HL-60 (cell line): ENCODE data around the gene ERVMER34-1.

Source experiments
- DNase-seq, 2 experiments: peaks; one replicate each; pipeline ENCODE4 v3.0.0-alpha.2; 2010 to 2020; ENCODE audit warnings: low read depth in 1 of 2, low spot score in 1 of 2
- H3K27ac ChIP-seq: fragments of 250-450 bp; sonication (Bioruptor Pico); replicated peaks from 2 replicates; pipeline ENCODE4 v1.5.1; 2020; ENCODE audit warnings: mild to moderate bottlenecking, moderate library complexity
- H3K27me3 ChIP-seq: fragments of 250-450 bp; sonication (Bioruptor Pico); 2 replicates; pipeline ENCODE4 v1.5.1; 2021; ENCODE audit warnings: mild to moderate bottlenecking, moderate library complexity; ENCODE audit not compliant: insufficient read depth, poor library complexity, severe bottlenecking
- H3K4me3 ChIP-seq: replicated peaks from 2 replicates; pipeline ENCODE4 v1.5.1; 2011; ENCODE audit warnings: mild to moderate bottlenecking, control low read depth, low read length; ENCODE audit not compliant: insufficient read depth
- CTCF ChIP-seq: IDR thresholded peaks from one replicate; pipeline ENCODE4 v1.5.1; 2011; ENCODE audit warnings: low read length, control low read depth, inconsistent platforms; ENCODE audit not compliant: insufficient read depth
- GABPA ChIP-seq: IDR thresholded peaks from 2 replicates; pipeline ENCODE4 v1.6.1; 2012; ENCODE audit warnings: low read depth
- POLR2AphosphoS5 ChIP-seq: IDR thresholded peaks from 2 replicates; pipeline ENCODE4 v1.6.1; 2012; ENCODE audit warnings: low read depth
- SPI1 ChIP-seq: IDR thresholded peaks from 2 replicates; pipeline ENCODE4 v1.6.1; 2012; ENCODE audit warnings: low read depth, mild to moderate bottlenecking, borderline replicate concordance
- TF ChIP-seq, protein P1 (sequence below): IDR thresholded peaks from 2 replicates; pipeline ENCODE4 v1.6.1; 2012; ENCODE audit warnings: low read depth; ENCODE audit not compliant: insufficient replicate concordance

The ERVMER34-1 gene

DNA sequence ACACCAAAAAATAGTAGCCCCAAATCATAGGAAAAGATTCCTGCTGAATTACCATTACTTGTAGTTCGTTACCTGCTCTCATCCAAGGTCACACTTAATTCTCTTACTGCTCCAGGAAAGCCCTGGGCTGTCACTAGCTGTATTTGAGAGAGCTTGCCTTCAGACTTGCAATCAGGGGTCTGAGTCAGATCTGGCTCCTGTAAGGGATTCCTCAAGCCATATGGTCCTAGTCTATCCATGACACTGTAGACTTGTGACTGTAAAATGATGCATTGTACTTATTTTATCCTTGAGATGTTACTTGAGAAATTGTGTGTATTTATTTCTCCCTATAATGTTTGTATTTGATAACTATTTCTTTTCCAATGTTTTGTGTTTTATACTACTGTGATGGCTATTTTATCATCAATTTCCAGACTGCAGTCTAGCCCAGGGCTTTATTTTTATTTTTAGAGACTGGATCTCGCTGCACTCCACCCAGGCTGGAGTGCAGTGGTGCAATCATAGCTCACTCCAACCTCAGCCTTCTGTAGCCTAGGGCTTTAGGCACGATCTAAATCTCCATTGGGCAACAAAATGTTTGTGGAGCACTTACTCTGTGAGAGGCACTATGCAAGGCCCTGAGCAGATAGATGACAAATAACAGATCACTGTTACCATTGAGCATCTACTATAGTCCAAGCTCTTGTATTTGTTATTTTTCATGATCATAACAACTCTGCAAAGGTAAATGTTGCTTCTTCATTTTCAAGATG, 24.2 kb downstream of the ERVMER34-1 start:
- TF ChIP-seq SPI1 (no peak), GABPA (no peak), POLR2AphosphoS5 (no peak), CTCF (no peak)
- TF ChIP-seq, protein P1, sequence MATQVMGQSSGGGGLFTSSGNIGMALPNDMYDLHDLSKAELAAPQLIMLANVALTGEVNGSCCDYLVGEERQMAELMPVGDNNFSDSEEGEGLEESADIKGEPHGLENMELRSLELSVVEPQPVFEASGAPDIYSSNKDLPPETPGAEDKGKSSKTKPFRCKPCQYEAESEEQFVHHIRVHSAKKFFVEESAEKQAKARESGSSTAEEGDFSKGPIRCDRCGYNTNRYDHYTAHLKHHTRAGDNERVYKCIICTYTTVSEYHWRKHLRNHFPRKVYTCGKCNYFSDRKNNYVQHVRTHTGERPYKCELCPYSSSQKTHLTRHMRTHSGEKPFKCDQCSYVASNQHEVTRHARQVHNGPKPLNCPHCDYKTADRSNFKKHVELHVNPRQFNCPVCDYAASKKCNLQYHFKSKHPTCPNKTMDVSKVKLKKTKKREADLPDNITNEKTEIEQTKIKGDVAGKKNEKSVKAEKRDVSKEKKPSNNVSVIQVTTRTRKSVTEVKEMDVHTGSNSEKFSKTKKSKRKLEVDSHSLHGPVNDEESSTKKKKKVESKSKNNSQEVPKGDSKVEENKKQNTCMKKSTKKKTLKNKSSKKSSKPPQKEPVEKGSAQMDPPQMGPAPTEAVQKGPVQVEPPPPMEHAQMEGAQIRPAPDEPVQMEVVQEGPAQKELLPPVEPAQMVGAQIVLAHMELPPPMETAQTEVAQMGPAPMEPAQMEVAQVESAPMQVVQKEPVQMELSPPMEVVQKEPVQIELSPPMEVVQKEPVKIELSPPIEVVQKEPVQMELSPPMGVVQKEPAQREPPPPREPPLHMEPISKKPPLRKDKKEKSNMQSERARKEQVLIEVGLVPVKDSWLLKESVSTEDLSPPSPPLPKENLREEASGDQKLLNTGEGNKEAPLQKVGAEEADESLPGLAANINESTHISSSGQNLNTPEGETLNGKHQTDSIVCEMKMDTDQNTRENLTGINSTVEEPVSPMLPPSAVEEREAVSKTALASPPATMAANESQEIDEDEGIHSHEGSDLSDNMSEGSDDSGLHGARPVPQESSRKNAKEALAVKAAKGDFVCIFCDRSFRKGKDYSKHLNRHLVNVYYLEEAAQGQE, result no peak
- DNase-seq, result no peak
- Histone ChIP-seq H3K4me3 (no peak overlapping the region), H3K27ac (no peak overlapping the region), H3K27me3 (no peaks in the 10 kb centered on the region)

GRCh38 chr4:52721968-52722815, 29.0 kb downstream of the ERVMER34-1 start:
- Histone ChIP-seq H3K4me3 (peak overlapping the region; percentile 65), H3K27ac (peak overlapping the region; percentile 68), H3K27me3 (no peaks in the 10 kb centered on the region)
- TF ChIP-seq POLR2AphosphoS5, result peak; percentile 72
- TF ChIP-seq, protein P1, result no peak
- DNase-seq, result peak; percentile 66 to 89

GRCh38 chr4:52718123-52718522, 33.1 kb downstream of the ERVMER34-1 start:
- TF ChIP-seq POLR2AphosphoS5, result peak; percentile 59; the same call in 1 of the 2 replicates
- TF ChIP-seq GABPA, result no peak

GRCh38 chr4:52716364-52717151, 34.7 kb downstream of the ERVMER34-1 start:
- Histone ChIP-seq H3K4me3 (no peak overlapping the region), H3K27me3 (no peaks in the 10 kb centered on the region), H3K27ac (no peak overlapping the region)
- DNase-seq, result peak in 1 of 2 experiments; percentile 10
- TF ChIP-seq SPI1, result no peak
- no peak for TF ChIP-seq CTCF
- no peak; the same call in 1 of the 2 replicates for TF ChIP-seq POLR2AphosphoS5
- TF ChIP-seq, protein P1, result no peak
- TF ChIP-seq GABPA, result no peak

More at GRCh38 chr4:52718123-52718522, 33.1 kb downstream of the ERVMER34-1 start:
- Histone ChIP-seq H3K27ac (no peak overlapping the region), H3K27me3 (no peaks in the 10 kb centered on the region), H3K4me3 (no peak overlapping the region)
- peak in 1 of 2 experiments; percentile 35 for DNase-seq
